Smooth muscle cell (in vitro differentiated cells): ENCODE measurements around the gene SBF2. TPM values are rescaled to one million over a fixed set of nuclear protein-coding genes. Genes with fewer than 3 reads are reported as not detected.

Experiments
- DNase-seq: peaks from one replicate; lab custom pipeline; 2025; ENCODE audit not compliant: unreplicated experiment; lab: John Stamatoyannopoulos, UW
- H2AFZ ChIP-seq: fragments of 200-600 bp; sonication (generic); 2 replicates; pipeline ENCODE4 v1.6.0; 2016; ENCODE audit warnings: antibody characterized with exemption, low read depth, mild to moderate bottlenecking
- H3F3A ChIP-seq: fragments of 200-600 bp; sonication (generic); 2 replicates; pipeline ENCODE4 v1.6.0; 2017; ENCODE audit warnings: antibody characterized with exemption, low read depth
- H3K27ac ChIP-seq: fragments of 200-600 bp; sonication (generic); 2 replicates; pipeline ENCODE4 v1.5.1; 2016; ENCODE audit warnings: low read depth, mild to moderate bottlenecking
- H3K27me3 ChIP-seq: fragments of 200-600 bp; sonication (generic); 2 replicates; pipeline ENCODE4 v1.6.1; 2016; ENCODE audit warnings: low read depth, mild to moderate bottlenecking
- H3K36me3 ChIP-seq: fragments of 200-600 bp; sonication (generic); 2 replicates; pipeline ENCODE4 v1.5.1; 2016; ENCODE audit warnings: low read depth
- H3K4me1 ChIP-seq: fragments of 200-600 bp; sonication (generic); 2 replicates; pipeline ENCODE4 v1.5.1; 2016; ENCODE audit warnings: low read depth
- H3K4me2 ChIP-seq: fragments of 200-600 bp; sonication (generic); 2 replicates; pipeline ENCODE4 v1.6.0; 2016; ENCODE audit warnings: mild to moderate bottlenecking
- H3K4me3 ChIP-seq: fragments of 200-600 bp; sonication (generic); 2 replicates; pipeline ENCODE4 v1.5.1; 2016; ENCODE audit warnings: mild to moderate bottlenecking
- H3K79me2 ChIP-seq: fragments of 200-600 bp; sonication (generic); 2 replicates; pipeline ENCODE4 v1.6.0; 2016; ENCODE audit warnings: low read depth, mild to moderate bottlenecking
- H3K9ac ChIP-seq: fragments of 200-600 bp; sonication (generic); 2 replicates; pipeline ENCODE4 v1.6.0; 2016; ENCODE audit warnings: low read depth
- H3K9me3 ChIP-seq: fragments of 200-600 bp; sonication (generic); replicated peaks from 2 replicates; pipeline ENCODE4 v1.5.1; 2016; ENCODE audit warnings: low read depth
- H4K20me1 ChIP-seq: fragments of 200-600 bp; sonication (generic); 2 replicates; pipeline ENCODE4 v1.6.0; 2016; ENCODE audit warnings: low read depth
- CTCF ChIP-seq: fragments of 200-600 bp; sonication (generic); IDR thresholded peaks from 2 replicates; pipeline ENCODE4 v1.5.1; 2017; ENCODE audit warnings: borderline replicate concordance, mild to moderate bottlenecking, antibody characterized with exemption; ENCODE audit not compliant: insufficient read depth, poor library complexity, severe bottlenecking
- WGBS: methylation state at CpG from one replicate; pipeline ENCODE4 v1.1.7; 2016; ENCODE audit warnings: low lambda C conversion rate; 5-methylcytosine and 5-hydroxymethylcytosine counted together
- polyA plus RNA-seq: library from polyadenylated mRNA; unstranded; fragments of >200 nt; fragmentation: Nextera tagmentation; extraction: Ambion mirVana; gene quantifications from 2 replicates; pipeline ENCODE4 v1.2.1, GENCODE V29; 2016
- total RNA-seq: library from RNA; depleted of rRNA; stranded (reverse); fragments of >200 nt; gene quantifications from 2 replicates; pipeline ENCODE4 v1.2.3, GENCODE V29; 2014

The SBF2 gene
- total and polyA plus RNA-seq, 2 experiments from 2014 or later, result 19.0 to 80.7 TPM

- Histone ChIP-seq H3K4me3 (no peak overlapping the region), H3F3A (no peaks in the 10 kb centered on the region), H3K9ac (no peak overlapping the region), H4K20me1 (no peaks in the 10 kb centered on the region), H3K36me3 (peaks cover under 1% of the 10 kb centered on the region), H2AFZ (no peak overlapping the region), H3K27ac (no peak overlapping the region), H3K9me3 (no peaks in the 10 kb centered on the region), H3K4me1 (no peaks in the 10 kb centered on the region), H3K4me2 (no peak overlapping the region), H3K79me2 (no peaks in the 10 kb centered on the region), H3K27me3 (no peaks in the 10 kb centered on the region)
- WGBS, result 93% methylated on average over 1 of the region's 1 CpG
- DNase-seq, result no peak
- no peak for TF ChIP-seq CTCF
Measured at GRCh38 chr11:9826390-9826789, 467.6 kb downstream of the SBF2 start.

- Histone ChIP-seq H3K79me2 (no peaks in the 10 kb centered on the region), H3K4me2 (no peak overlapping the region), H3K27me3 (no peaks in the 10 kb centered on the region), H3K9me3 (no peaks in the 10 kb centered on the region), H3K4me1 (no peaks in the 10 kb centered on the region), H3K27ac (no peak overlapping the region), H4K20me1 (no peaks in the 10 kb centered on the region), H3K9ac (no peak overlapping the region), H3F3A (no peaks in the 10 kb centered on the region), H3K4me3 (no peak overlapping the region), H2AFZ (no peak overlapping the region), H3K36me3 (no peaks in the 10 kb centered on the region)
- TF ChIP-seq CTCF, result no peak
- DNase-seq, result no peak
- WGBS, result 95% methylated on average over 1 of the region's 1 CpG
Measured at GRCh38 chr11:9825895-9826294, 468.1 kb downstream of the SBF2 start.

- no peak overlapping the region for H2AFZ ChIP-seq
- no peaks in the 10 kb centered on the region for H3K79me2 ChIP-seq
- H3K27ac ChIP-seq, result peak overlapping the region; percentile 52
- H3K36me3 ChIP-seq, result no peaks in the 10 kb centered on the region
- no peak overlapping the region for H3K4me3 ChIP-seq
- H4K20me1 ChIP-seq, result no peaks in the 10 kb centered on the region
- 61% methylated on average over 4 of the region's 4 CpGs for WGBS
- H3K27me3 ChIP-seq, result no peaks in the 10 kb centered on the region
- H3K4me2 ChIP-seq, result no peak overlapping the region
- DNase-seq, result no peak
- H3K9me3 ChIP-seq, result no peaks in the 10 kb centered on the region
- no peaks in the 10 kb centered on the region for H3F3A ChIP-seq
- no peak for TF ChIP-seq CTCF
- no peaks in the 10 kb centered on the region for H3K4me1 ChIP-seq
- H3K9ac ChIP-seq, result no peak overlapping the region
Measured at GRCh38 chr11:9825315-9825714, 468.7 kb downstream of the SBF2 start.

GRCh38 chr11:9823887-9824385, 470.1 kb downstream of the SBF2 start:
- Histone ChIP-seq H3K4me2 (no peak overlapping the region), H3K4me1 (no peaks in the 10 kb centered on the region), H3K9ac (no peak overlapping the region), H3K27me3 (no peaks in the 10 kb centered on the region), H3K9me3 (no peaks in the 10 kb centered on the region), H4K20me1 (no peaks in the 10 kb centered on the region), H3K4me3 (no peak overlapping the region), H3K36me3 (no peaks in the 10 kb centered on the region), H3F3A (no peaks in the 10 kb centered on the region), H2AFZ (no peak overlapping the region), H3K79me2 (no peaks in the 10 kb centered on the region), H3K27ac (no peak overlapping the region)
- no peak for TF ChIP-seq CTCF
- 80% methylated on average over 5 of the region's 5 CpGs for WGBS
- DNase-seq, result no peak
